ENCODE data around the gene SLC7A10.

SLC7A10 gene

DNA sequence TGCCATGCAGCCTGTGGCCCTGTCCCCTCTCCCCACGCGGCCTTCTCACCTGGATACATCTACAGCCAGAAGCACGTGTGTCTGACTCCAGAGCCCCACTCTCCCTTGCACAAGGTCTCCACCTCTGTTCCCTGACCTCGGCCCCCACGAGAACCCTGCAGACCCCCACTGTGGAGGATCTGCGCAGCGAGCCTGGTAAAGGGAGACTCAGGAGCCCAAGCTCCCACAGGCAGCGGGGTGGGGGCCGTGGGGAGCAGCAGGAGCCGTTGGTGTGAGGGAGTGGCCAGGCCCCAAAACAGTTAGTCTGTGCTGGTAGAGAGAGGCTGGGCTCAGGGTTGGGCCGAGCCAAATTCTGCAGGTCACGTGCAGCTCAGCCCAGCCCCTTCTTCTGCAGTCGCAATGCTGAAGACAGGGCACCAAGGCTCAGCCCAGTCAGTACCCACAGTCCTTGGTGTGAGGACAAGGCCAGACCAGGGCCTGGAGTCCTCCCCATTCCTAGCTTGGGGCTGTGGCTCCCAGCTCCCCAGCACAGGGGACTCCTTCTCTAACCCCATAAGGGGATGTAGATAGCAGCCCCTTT, 28.7 kb upstream of the SLC7A10 start:
- DNase-seq, result no peak

DNA sequence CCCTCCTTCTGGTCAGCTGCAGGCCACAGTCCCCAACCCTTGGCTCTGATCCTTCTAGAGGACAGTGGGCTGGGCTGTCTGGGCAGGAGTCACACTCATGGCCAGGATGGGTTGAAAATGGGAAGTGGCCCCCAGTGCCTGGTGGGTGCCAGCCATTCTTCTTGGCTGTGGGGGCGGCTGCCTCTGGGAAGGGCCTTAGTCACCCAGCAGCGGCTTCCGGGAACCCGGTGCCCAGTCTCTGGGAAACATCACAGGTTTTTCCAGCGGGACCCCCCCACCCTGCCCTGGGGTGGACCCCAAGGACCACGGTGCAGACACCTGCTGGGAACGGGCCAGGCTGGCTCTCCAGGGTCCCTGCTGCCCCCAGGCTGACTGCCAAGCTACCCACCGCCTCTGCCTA, 27.3 kb upstream of the SLC7A10 start:
- no peak for DNase-seq

DNA sequence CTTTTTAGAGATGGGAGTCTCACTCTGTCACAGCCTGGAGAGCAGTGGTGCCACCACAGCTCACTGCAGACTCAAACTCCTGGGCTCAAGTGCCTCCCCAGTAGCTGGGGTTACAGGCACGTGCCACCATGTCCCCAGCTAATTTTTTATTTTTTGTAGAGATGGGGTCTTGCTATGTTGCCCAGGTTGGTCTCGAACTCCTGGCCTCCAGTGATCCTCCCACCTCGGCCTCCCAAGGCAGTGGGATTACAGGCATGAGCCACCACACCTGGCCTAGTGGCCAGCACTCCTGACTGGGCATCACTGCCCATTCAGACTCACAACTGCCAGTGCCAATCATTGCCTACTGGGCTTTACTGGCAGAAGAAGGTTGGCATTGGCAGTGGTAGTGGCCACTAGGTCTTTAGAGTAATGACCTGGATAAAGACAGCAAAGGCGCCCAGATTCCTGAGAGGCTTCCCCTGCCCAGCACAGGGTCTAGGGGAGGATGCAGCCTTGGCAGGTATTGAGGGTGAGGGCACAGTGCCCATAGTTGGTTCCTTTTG, 26.8 kb upstream of the SLC7A10 start:
- no peak for DNase-seq

DNA sequence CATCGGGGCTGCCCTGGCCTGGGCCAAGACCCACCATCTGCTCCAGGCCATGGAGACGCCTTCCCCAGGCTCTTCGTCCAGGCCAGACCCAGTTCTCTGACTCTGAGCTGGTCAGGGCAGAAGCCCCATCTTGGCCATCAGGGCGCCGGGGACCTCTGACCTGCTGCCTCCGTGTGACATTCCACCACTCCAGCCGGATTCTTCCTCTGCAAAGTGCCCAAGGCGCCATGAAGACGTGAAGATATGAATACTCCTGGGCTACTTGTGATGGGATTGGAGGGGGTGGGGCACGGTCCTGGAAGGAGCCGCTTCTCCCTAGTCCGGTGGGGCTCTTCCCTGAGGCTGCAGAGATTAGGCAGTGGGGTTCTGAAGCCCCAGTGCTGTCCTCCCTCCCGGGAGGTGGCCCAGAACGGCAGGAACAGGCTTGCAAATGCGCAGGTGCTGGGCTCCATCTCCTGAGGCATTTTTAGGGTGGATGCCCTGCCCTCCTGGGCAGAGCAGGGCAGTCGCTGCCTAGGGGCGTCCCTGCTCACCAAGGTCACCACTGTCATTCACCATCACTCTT, 26.0 kb upstream of the SLC7A10 start:
- no peak for DNase-seq

DNA sequence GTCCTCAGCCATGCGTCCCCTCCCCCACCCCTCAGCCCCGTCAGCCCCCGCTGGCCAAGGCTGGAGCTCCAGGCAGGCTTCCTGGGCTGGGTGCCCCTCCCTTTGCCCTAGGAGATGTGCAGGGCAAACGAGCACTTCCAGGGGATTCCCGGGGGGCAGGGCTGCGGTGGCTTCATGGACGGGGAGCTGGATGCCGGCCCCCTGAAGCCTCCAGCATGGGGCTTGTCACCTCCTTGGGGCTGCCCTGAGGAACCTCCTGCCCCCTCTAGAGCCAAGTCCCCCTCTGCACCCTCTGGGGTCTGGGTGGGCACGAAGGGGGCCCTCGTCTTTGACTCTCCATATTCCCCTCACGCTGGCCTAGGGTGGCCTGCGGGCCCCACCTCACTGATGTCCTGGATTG, 25.4 kb upstream of the SLC7A10 start:
- no peak for DNase-seq

DNA sequence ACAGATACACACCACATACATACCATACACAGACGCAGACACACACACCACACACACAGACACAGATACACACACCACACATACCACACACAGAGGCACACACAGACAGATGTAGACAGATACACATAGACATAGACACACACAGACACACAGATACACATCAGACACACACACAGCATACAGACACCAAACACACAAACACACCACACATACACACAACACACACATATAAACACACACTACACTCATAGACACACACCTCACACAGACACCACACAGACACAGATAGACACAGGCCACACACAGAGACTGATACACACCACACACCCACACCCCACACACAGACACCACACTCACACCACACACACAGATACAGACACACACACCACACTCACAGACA, 24.9 kb upstream of the SLC7A10 start:
- no peak for DNase-seq

DNA sequence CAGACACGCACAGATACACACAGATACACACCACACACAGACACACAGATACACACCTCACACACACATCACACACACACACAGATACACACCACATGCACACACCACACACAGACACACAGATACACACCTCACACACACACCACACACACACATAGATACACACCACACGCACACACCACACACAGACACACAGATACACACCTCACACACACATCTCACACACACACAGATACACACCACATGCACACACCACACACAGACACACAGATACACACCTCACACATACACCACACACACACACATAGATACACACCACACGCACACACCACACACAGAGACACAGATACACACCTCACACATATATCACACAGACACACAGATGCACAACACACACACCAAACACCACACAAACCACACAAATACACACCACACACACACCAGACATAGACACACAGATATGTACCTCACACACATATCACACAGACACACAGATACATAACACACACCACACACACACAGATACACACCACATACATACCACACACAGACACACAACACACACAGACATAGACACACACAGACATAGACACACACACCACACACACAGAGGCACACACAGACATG, 24.2 kb upstream of the SLC7A10 start:
- DNase-seq, result no peak

DNA sequence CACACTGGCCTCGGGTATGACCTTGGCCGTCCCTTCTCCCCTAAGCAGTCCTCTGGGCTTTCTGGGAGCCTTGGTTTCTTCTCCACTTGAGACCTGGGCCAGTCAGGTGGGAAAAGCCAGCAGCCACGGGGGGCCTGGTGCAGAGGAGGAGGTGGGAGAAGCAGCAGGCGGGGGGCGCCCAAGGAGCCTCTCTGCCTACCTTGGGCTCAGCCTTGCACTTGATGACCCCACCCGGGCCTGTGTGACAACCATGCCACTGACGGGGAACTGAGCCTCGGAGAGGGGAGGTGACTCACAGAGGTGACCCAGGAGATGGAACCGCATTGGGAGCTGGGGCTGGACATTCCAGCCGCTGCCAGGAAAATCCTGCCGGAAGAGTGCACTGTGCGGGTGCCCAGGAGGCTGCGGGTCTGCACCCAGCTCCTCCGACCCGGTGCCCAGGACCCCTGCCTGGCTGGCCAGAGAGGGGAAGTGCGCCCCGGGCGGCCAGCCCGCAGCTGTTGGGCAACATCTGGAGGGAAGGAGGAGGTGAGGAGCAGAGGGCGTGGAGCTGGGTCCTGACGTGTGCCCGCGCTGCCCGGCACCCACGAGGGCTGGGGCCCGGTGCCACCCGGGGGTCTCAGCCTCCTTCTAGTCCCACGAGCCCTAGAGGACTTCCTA, 23.4 kb upstream of the SLC7A10 start:
- no peak for DNase-seq

DNA sequence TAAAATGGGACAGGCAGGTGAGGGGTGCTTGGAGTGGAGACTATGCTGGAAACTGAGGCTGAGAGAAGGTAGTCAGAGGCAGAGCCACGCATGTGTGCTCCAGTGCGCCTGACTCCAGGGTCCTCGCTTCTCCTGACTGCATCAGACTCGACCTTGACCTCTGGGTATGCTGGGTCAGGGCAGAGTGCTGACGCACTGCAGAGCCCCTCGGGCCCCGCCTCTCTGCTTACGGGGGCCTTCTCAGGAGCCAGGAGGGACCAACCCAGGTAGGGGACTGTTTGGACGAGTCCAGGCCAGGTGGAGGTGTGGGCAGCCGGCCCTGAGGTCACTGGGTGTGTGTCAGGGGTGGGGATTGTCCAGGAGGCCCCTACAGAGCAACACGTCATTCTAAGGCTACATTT, 22.9 kb upstream of the SLC7A10 start:
- DNase-seq, result no peak

DNA sequence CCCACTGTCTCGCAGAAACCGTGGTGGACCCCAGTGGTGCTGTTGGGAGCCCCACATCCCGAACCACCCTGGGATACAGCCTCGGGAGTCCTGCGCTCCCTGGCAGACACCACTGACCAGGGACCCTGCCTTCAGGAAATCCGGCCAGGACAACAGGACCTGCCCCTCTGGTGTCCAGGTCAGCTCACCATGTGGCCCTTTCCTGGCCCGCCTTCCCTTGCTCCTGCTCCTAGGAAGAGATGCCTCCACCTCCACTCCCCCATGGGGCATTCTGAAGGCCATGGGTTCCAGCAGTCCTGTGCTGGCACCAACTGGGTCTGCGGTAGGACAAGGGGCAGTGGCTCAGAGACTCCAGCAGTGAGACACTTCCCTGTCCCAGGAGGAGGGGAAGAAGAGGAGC, 22.5 kb upstream of the SLC7A10 start:
- DNase-seq, result no peak

DNA sequence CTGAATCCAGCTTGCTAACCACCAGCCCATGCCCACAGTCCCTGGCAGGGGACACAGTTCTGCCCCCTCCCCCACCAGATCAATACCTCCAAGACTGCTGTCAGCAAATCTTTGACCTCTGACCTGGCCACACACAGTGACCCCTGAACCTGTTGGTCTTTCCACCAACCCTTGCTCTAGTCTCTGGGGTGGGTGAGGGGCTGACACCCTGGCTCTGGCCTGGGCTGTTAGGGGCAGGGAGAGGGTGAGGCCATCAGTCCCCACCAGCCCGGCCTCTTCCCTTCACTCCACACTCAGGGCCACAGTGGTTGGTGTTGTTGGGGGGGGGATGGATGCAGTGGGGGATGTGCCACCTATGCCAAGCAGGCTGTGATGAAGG, 21.8 kb upstream of the SLC7A10 start:
- DNase-seq, result no peak

DNA sequence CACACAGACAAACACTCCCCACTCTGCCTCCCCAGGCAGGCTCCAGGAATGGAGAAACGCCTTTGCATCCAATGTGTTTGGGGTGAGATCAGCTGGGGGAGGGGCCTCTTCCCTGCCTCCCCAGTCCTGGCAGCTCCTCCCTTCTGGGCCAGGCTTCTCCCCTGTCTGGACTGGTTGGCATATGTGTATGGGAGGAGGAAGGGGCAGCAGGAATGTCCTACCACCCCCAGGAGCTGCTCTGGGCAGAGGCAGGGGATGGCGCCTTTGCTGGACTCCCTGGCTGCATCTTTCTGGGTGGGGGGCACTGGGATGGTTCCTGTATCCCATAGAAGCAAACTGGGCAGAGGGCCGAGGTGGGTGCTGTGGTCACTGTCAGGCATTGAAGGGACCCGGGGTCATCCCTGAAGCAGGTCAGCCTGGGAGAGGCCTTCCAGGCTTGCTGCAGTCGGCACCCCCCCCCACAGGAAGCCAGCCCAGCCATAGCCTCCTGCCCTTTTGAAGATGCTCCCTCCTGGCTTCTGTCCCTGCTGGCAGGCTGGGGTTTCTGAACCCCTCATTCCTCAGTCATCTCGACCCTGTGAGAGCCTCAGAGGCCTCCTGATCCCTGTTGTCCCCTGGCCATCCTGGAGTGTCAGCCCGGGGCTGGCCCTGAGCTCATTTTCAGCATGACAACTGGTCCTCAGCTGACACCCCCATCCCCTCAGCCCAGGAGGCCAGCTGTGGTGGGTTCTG, 21.2 kb upstream of the SLC7A10 start:
- no peak for DNase-seq

DNA sequence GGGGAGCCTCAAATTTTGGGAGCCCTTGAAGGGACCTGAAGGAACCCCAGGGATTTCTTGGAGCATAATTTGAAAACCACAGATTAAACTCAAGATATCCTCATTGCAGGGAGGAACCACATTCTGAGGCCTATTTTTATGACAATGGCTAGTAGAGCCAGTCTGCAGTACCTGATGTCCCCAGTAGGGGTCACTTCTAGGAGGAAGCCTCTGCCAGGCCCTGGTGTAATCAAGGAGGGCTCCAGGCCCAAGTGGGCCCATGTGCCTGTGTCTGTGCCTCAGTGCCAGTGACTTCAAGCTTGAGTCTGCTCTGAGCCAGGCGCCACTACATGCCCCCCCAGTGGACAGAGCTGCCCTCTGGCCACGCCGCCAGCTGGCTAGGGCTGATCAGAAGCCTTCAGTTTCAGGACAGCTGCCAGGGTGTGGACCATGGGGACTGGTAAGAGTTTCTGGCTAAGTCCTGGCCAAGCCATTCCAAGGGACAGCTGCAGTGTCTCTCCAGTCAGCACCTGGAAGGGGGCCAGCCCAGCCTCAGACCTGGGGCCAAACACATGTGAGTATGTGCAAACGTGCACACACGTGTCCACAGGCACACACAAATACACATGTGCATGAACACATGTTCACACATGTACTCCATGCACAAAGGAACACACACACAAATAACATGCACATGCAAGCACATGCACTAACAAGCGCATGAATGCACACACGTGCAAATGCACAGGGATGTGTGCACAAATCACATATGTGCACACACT, 20.5 kb upstream of the SLC7A10 start:
- no peak for DNase-seq

DNA sequence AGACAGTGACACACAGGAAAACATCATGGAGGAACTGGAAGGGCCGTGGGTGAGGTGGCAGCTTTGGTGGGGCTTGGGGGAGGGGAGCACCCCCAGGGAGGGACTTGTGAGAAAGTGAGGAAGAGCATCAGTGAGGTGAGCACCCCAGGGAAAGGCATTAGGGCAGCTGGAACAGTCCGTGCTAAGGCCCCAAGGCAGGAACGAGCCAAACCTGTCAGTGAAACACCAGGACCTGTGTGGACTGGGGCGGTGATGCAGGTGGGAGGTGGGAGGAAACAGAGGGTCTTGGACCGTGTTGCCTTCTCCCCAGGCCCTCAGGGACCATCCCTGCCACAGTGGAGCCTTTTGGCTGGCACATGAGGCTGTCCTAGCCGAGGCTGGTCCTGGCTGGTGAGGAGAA, 17.3 kb upstream of the SLC7A10 start:
- no peak for DNase-seq

DNA sequence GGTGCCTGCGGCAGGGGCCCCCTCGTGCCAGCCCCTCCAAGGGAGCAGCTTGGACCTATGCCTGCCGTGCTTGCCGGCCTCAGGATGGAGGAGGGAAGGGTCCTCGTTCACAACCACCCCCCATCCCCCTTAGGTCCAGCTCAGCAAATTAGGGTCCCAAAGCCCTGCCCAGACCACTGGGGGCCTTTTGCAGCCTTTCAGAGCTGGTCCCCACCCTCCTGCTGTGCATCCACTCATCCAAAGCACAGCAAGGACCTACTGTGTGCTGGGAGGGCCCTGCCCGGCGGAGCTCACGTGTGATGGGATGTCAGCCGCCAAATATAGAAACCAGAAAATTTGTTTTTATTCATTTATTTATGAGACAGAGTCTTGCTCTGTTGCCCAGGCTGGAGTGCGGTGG, 16.5 kb upstream of the SLC7A10 start:
- DNase-seq, result no peak

DNA sequence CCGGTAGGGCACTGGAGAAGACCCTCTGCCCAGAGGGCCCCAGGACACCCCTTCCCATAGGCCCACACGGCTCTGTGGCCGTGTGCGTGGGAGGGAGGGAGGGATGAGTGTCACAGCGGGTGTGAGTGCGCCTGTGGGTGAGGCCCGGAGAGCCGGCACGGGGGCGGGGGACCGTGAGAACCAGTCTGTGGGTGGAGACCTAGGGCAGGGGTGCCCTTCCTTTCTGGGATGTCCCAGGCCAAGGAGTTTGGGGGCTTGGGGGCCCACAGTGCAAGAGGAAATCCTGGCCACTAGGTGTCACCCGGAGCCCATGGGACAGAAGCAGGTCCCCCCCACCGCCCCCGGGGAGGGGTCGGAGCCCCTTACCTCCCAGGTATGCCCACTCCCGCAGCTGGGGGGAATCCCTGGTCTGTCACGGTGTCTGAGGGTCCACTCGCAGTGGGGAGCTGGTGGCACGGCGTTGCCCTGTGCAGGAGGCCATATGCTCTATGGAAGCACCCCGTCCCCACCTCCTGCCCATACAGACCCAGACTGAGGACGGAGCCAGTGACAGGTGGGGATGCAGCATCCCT, 16.0 kb upstream of the SLC7A10 start:
- DNase-seq, result no peak

DNA sequence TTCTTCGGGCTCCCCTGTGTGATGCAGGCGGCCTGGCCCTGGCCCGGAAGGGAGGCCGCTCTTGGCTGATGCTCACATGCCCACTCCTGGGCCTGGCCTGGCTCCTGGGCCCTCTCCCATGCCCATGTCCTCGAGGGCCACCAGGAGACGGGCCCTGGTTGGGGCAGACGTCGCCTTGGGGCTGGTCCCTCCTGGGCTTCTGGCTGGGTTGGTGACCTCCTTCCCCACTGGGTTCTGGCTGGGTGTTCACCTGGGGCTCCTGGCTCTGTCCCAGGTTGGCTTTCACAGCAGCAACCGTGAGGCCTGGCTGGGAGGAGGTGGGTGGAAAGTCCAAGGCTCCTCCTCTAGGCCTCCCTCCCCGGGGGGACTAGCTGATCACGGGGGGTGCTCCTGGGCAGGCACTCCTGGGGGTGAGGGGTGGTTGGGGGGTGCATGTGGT, 15.5 kb upstream of the SLC7A10 start:
- DNase-seq, result no peak

DNA sequence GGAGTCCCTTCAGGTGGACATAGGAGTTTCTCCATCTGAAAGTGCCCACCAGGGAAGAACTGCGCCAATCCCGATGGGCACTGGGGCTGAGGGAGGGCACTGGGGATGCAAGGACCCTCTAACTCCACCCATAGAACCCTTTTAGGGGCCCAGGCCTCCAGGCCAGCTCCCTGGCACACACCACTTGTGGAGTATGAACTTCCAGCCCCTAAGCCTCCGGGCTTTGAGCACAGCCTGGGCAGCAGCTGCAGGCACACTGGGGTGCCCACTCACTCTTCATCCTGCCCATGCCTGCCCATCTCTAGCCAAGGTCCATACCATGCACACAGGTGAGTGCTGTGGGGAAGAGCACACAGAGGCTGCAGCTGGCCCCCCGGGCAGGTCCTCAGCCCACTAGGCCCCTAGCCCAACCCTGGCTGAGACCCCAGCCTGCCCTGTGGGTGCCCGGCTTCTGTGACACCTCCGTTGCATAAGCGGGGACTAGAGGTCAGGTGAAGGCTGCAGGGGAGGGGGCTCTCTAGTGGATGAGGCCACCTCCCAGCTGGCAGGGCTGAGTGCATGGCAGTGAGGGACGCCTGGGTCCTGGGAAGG, 14.6 kb upstream of the SLC7A10 start:
- no peak for DNase-seq

DNA sequence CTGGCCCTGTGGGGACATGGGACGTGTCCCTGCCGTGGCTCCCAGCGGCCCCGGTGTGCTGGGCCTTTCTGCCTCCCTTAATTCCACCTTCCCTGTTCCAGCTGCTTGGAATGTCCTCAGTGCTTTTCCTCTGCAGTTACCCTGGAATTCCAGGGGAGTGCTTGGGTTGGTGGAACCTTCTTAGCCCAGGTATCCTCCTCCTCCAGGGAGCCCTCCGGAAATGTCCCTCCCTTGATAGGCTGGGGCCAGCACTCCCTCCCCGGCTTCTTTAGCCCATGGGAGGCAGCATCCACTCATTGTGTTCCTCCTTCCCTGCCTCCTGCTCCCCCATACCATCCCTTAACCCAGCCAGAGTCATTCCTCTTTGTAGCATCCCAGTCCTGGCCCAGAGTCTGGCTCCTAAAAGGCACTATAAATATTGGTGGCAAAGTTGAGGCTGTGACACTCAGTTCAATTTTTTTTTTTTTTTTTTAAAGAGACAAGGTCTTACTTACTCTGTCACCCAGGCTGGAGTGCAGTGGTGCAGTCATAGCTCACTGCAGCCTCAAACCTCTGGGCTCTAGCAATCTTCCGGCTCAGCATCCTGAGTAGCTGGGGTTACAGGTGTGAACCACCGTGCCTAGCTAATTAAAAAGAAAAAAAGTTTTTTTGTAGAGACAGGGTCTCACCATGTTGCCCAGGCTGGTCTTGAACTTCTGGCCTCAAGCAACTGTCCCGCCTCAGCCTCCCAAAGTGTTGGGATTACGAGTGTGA, 13.7 kb upstream of the SLC7A10 start:
- no peak for DNase-seq

DNA sequence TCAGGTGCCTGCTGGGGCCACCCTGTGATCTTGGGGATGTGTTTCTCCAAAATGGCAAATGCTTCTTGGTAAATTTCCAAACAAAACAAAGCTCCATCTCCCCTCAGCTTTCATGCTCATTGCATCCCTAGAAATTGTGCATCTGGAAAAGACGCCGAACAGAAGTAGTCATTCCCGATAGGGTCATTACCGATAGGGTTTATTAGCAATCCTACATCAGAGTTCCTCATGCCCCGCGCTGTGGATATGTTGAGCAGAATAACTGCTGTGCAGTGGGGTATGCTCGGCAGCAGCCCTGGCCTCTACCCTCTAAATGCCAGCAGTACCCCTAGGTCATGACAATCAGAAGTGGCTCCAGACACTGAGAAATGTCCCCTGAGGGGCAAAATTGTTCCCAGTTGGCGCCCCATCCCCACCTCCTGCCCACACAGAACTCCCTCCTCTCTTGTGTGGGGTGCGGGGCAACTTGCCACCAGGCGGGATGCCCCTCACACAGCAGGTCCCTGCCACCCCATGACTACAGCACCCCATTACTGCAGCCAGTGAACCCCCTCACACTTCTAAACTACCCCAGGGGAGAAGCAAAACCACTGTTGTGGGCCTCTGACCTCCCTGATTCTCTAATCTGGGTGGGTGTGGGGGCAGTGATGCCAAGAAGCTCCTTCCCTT, 13.0 kb upstream of the SLC7A10 start:
- DNase-seq, result no peak
